ENCODE measurements around the gene IGF1R. TPM values are rescaled to one million over a fixed set of nuclear protein-coding genes. Genes with fewer than 3 reads are reported as not detected.

Gene IGF1R
- total RNA-seq, 1 experiment from 2014 or later = 16.3 TPM

DNA sequence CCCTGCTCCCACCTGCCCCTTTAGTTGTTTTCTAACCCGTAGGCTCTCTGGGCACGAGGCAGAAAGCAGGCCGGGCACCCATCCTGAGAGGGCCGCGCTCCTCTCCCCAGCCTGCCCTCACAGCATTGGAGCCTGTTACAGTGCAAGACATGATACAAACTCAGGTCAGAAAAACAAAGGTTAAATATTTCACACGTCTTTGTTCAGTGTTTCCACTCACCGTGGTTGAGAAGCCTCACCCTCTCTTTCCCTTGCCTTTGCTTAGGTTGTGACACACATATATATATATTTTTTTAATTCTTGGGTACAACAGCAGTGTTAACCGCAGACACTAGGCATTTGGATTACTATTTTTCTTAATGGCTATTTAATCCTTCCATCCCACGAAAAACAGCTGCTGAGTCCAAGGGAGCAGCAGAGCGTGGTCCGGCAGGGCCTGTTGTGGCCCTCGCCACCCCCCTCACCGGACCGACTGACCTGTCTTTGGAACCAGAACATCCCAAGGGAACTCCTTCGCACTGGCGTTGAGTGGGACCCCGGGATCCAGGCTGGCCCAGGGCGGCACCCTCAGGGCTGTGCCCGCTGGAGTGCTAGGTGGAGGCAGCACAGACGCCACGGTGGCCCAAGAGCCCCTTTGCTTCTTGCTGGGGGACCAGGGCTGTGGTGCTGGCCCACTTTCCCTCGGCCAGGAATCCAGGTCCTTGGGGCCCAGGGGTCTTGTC, 310.7 kb downstream of the IGF1R start:
- no peak overlapping the region for H3K4me2 ChIP-seq (ENCODE audit: low read length)
- H3K27me3 ChIP-seq (ENCODE audit: insufficient read depth, low read length) = no peaks in the 10 kb centered on the region
- ChIA-PET CTCF (no interaction called here), RAD21 (ENCODE audit: low non-redundant PET in 1 of 2, low total read pairs in 2 of 2, uncharacterized antibody in 2 of 2, unreplicated experiment in 2 of 2) (interaction anchor here in 1 of 2 experiments (0.6 kb wide), 1 partner anchor 35 kb away, joined by 3 read pairs; no protein-coding TSS in a partner anchor), POLR2A (no interaction called here)
- no peaks in the 10 kb centered on the region for H3K9me2 ChIP-seq (ENCODE audit: insufficient read depth)
- H2AFZ ChIP-seq (ENCODE audit: low read depth, low read length, poor library complexity, severe bottlenecking) = no peak overlapping the region
- no peak overlapping the region for H3K9ac ChIP-seq (ENCODE audit: low read length)
- no peak overlapping the region for H3K27ac ChIP-seq (ENCODE audit: low read depth, low read length)
- no peak for DNase-seq (ENCODE audit: low read depth, low spot score)
- intact Hi-C loops (cut with micrococcal nuclease) = no loop called here
- no peaks in the 10 kb centered on the region for H3K36me3 ChIP-seq (ENCODE audit: control insufficient read depth in 1 of 2, insufficient read depth in 2 of 2, low read length in 2 of 2)
- TF ChIP-seq TCF7L2 (IDR thresholded peaks at IDR 0.05; ENCODE audit: borderline replicate concordance, extremely low read depth, insufficient read depth, insufficient read length) (no peak), ZNF274 (IDR thresholded peaks at IDR 0.05; ENCODE audit: low read depth, low read length) (no peak), EGR1 (IDR thresholded peaks at IDR 0.05; ENCODE audit: low read depth) (no peak), CEBPB (IDR thresholded peaks at IDR 0.05; ENCODE audit: low read depth) (no peak), JUND (IDR thresholded peaks at IDR 0.05) (no peak), EZH2 (IDR thresholded peaks at IDR 0.05) (no peak), FOSL1 (IDR thresholded peaks at IDR 0.05; ENCODE audit: low read depth) (no peak), SIN3A (IDR thresholded peaks at IDR 0.05; ENCODE audit: low read depth) (no peak), EZH2phosphoT487 (IDR thresholded peaks at IDR 0.05; ENCODE audit: borderline replicate concordance) (no peak), POLR2AphosphoS5 (IDR thresholded peaks at IDR 0.05; ENCODE audit: low read depth, low read length) (no peak), SP1 (IDR thresholded peaks at IDR 0.05; ENCODE audit: low read depth) (no peak), CBX3 (IDR thresholded peaks at IDR 0.05; ENCODE audit: low read depth) (no peak)
- TF ChIP-seq, protein P1, sequence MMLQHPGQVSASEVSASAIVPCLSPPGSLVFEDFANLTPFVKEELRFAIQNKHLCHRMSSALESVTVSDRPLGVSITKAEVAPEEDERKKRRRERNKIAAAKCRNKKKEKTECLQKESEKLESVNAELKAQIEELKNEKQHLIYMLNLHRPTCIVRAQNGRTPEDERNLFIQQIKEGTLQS (IDR thresholded peaks at IDR 0.05) = no peak
- TF ChIP-seq, protein P2, sequence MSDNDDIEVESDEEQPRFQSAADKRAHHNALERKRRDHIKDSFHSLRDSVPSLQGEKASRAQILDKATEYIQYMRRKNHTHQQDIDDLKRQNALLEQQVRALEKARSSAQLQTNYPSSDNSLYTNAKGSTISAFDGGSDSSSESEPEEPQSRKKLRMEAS (IDR thresholded peaks at IDR 0.05) = no peak
- H3K4me3 ChIP-seq (replicated peaks in 1 of 2; ENCODE audit: low read depth in 1 of 2, low read length in 2 of 2) = no peak overlapping the region
- no peaks in the 10 kb centered on the region for H4K20me1 ChIP-seq (ENCODE audit: insufficient read depth)
- H3K9me3 ChIP-seq (ENCODE audit: control insufficient read depth in 1 of 2, insufficient read depth in 1 of 2, low read depth in 1 of 2, low read length in 2 of 2) = no peaks in the 10 kb centered on the region
- no TSS peak for BruUV-seq (replicated peaks)
- no peak for ATAC-seq
- H3K4me1 ChIP-seq (ENCODE audit: control insufficient read depth in 1 of 2, insufficient read depth in 2 of 2, low read length in 2 of 2) = no peaks in the 10 kb centered on the region
- no peaks in the 10 kb centered on the region for H3K79me2 ChIP-seq (ENCODE audit: insufficient read depth, low read length)
